ENCODE data around the gene PLG.
A peak's percentile ranks its signal among the peaks of the same experiment; 100 is the strongest.

- TF ChIP-seq CTCF (IDR thresholded peaks at IDR 0.05) (no peak), POLR2AphosphoS5 (IDR thresholded peaks at IDR 0.05; ENCODE audit: low read depth, low read length) (0 out of 2 replicates have a peak, but pooled peaks have one; percentile 29), REST (IDR thresholded peaks at IDR 0.05; ENCODE audit: insufficient read depth in 1 of 2, low read depth in 2 of 2, low read length in 1 of 2) (no peak), SIN3A (IDR thresholded peaks at IDR 0.05; ENCODE audit: borderline replicate concordance, insufficient read depth, low read depth, low read length) (no peak)
These were observed 90.7 kb downstream of the PLG start for GRCh38 chr6:160792708-160793107.

Measured in Panc1 (cell line).